Immature natural killer cell (primary cell): ENCODE measurements around the gene MGAT3. TPM values are rescaled to one million over a fixed set of nuclear protein-coding genes. Genes with fewer than 3 reads are reported as not detected.
A peak's percentile ranks its signal among the peaks of the same experiment; 100 is the strongest.
"Not testable (repeated sequence)": the region's sequence is repeated elsewhere in the genome, so short reads cannot be mapped to it uniquely, and the experiment has no call there.

Source experiments
- DNase-seq, 3 donors: peaks; one replicate each; pipeline ENCODE4 v3.0.0; 2022; ENCODE audit warnings: mixed read lengths in 1 of 3
- H3K27ac Mint-ChIP-seq, 6 donors: one replicate each; pipeline ENCODE4 v1.8.0; 2020; ENCODE audit warnings: mixed read lengths in 6 of 6, mild to moderate bottlenecking in 5 of 6, inconsistent platforms in 4 of 6, moderate library complexity in 3 of 6
- H3K27me3 Mint-ChIP-seq, 3 donors: one replicate each; pipeline ENCODE4 v1.8.0; 2020 to 2021; ENCODE audit warnings: low read depth in 3 of 3, mild to moderate bottlenecking in 3 of 3, mixed read lengths in 3 of 3, moderate library complexity in 3 of 3, inconsistent platforms in 1 of 3
- H3K36me3 Mint-ChIP-seq, 3 donors: one replicate each; pipeline ENCODE4 v1.8.0; 2020; ENCODE audit warnings: mixed read lengths in 3 of 3, inconsistent platforms in 2 of 3, mild to moderate bottlenecking in 2 of 3
- H3K4me1 Mint-ChIP-seq, 2 donors: one replicate each; pipeline ENCODE4 v1.8.0; 2020; ENCODE audit warnings: inconsistent platforms in 2 of 2, mild to moderate bottlenecking in 2 of 2, mixed read lengths in 2 of 2, moderate library complexity in 1 of 2
- H3K4me3 Mint-ChIP-seq, 5 donors: one replicate each; pipeline ENCODE4 v1.8.0; 2020; ENCODE audit warnings: mild to moderate bottlenecking in 5 of 5, mixed read lengths in 5 of 5, inconsistent platforms in 3 of 5, moderate library complexity in 3 of 5
- H3K9me3 Mint-ChIP-seq, 6 donors: one replicate each; pipeline ENCODE4 v1.8.0; 2020; ENCODE audit warnings: mild to moderate bottlenecking in 6 of 6, mixed read lengths in 6 of 6, inconsistent platforms in 4 of 6, moderate library complexity in 3 of 6
- polyA plus RNA-seq, 3 donors: library from polyadenylated mRNA; unstranded; fragments of 300-500 nt; fragmentation: Illumina TruSeq; gene quantifications; one replicate each; pipeline ENCODE4 v1.2.3, GENCODE V29; 2021

MGAT3 gene
- polyA plus RNA-seq: not detected

DNA sequence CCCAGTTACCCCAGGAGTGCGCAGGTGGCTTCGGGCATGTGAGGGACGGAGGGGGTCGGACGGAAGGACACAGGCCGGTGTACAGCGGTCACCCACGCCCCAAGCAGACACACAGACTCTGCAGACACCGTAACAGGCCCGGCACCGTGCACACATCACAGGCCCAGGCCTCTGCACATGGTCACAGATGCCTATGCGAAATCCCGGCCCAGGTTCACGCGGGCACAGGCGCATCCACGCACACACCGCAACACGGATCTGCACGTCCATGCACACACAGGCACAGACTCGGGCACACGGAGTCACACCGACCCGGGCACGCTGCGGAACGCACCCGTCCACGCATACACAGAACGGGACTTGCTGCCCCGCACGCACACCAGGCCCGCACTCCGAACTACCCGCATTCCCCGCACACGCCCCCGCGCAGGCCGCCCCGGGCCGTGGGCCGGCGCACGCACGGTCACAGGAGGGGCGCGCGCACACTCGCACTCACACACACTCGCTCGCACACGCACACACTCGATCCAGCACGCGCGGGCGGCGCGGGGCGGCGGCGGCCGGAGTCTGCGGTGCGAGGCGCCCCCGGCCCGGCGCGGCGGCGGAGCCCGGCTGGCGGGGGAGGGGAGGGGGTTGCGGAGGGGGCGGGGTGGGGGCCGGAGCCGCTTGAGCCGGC is at the start of gene MGAT3:
Gene MGAT3 (plus strand): TSS at position 491 of the 676 bp plus-strand sequence. CDS start 30,336 bp downstream, outside the sequence.
- DNase-seq: no peak
- H3K9me3 Mint-ChIP-seq: no peaks in the 10 kb centered on the region
- H3K27ac Mint-ChIP-seq: no peak within 1 kb of the TSS
- H3K36me3 Mint-ChIP-seq: no peaks in the 10 kb centered on the region
- H3K4me3 Mint-ChIP-seq: peak within 1 kb of the TSS; percentile 37 to 67 (median 58)
- peaks cover 0 to 16% of the 10 kb centered on the region in 2 donors for H3K4me1 Mint-ChIP-seq
- H3K27me3 Mint-ChIP-seq: peaks cover 25 to 32% (median 26%) of the 10 kb centered on the region in 3 donors

DNA sequence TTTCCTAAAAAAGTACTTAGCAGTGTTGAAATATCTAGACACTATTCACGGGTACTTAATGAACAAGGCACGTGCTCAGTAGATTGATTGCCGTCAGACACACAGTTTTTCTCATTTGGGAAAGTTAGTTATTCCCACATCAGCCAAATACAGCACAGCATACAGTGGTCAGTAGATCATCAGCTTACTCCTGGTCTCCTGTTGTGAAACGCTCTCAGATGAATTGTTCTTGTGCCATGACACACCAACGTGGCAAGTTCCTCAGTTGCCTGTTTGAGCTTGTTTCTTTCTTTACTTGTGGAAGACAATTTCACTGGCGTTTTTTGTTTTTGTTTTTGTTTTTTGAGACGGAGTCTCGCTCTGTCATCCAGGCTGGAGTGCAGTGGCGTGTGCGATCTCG is 48.6 kb upstream of the MGAT3 start:
- Mint-ChIP-seq H3K4me3 (no peak overlapping the region), H3K36me3 (peaks cover 4 to 17% (median 6%) of the 10 kb centered on the region in 3 donors), H3K27ac (no peak overlapping the region), H3K4me1 (peaks cover 28 to 36% of the 10 kb centered on the region in 2 donors), H3K9me3 (no peaks in the 10 kb centered on the region), H3K27me3 (peaks cover 0 to 2% (median 0%) of the 10 kb centered on the region in 3 donors)
- DNase-seq: no peak

- no peak overlapping the region for H3K4me3 Mint-ChIP-seq
- H3K36me3 Mint-ChIP-seq: peaks cover 3 to 14% (median 3%) of the 10 kb centered on the region in 3 donors
- H3K27me3 Mint-ChIP-seq: peaks cover 0 to 2% (median 0%) of the 10 kb centered on the region in 3 donors
- H3K9me3 Mint-ChIP-seq: no peaks in the 10 kb centered on the region
- peaks cover 32 to 40% of the 10 kb centered on the region in 2 donors for H3K4me1 Mint-ChIP-seq
- no peak for DNase-seq
- no peak overlapping the region for H3K27ac Mint-ChIP-seq
Observed at GRCh38 chr22:39408807-39409206, 48.0 kb upstream of the MGAT3 start.

- H3K9me3 Mint-ChIP-seq: no peaks in the 10 kb centered on the region
- peak overlapping the region in 2 of 6 donors; percentile 2 to 25 for H3K27ac Mint-ChIP-seq
- no peak for DNase-seq
- H3K36me3 Mint-ChIP-seq: peaks cover 0 to 11% (median 0%) of the 10 kb centered on the region in 3 donors
- no peaks in the 10 kb centered on the region for H3K27me3 Mint-ChIP-seq
- no peak overlapping the region for H3K4me3 Mint-ChIP-seq
- peaks cover 36 to 44% of the 10 kb centered on the region in 2 donors for H3K4me1 Mint-ChIP-seq
Observed at GRCh38 chr22:39409516-39410029, 47.2 kb upstream of the MGAT3 start.

GRCh38 chr22:39410264-39410663 is 46.5 kb upstream of the MGAT3 start:
- Mint-ChIP-seq H3K36me3 (peaks cover 0 to 7% (median 0%) of the 10 kb centered on the region in 3 donors), H3K4me3 (no peak overlapping the region), H3K27ac (no peak overlapping the region)

GRCh38 chr22:39411828-39412365 is 44.9 kb upstream of the MGAT3 start:
- H3K9me3 Mint-ChIP-seq, DNase-seq, H3K27me3 Mint-ChIP-seq, H3K36me3 Mint-ChIP-seq: not testable (repeated sequence)
- Mint-ChIP-seq H3K27ac (peak overlapping the region; percentile 69 to 82 (median 76)), H3K4me3 (peak overlapping the region; percentile 44 to 78 (median 68)), H3K4me1 (peaks cover 36 to 38% of the 10 kb centered on the region in 2 donors)

More at GRCh38 chr22:39410264-39410663, 46.5 kb upstream of the MGAT3 start:
- Mint-ChIP-seq H3K4me1 (peaks cover 36 to 38% of the 10 kb centered on the region in 2 donors), H3K9me3 (no peaks in the 10 kb centered on the region), H3K27me3 (no peaks in the 10 kb centered on the region)
- DNase-seq: no peak

GRCh38 chr22:39413204-39413603 is 43.6 kb upstream of the MGAT3 start:
- not testable (repeated sequence) for DNase-seq, H3K9me3 Mint-ChIP-seq, H3K36me3 Mint-ChIP-seq, H3K27me3 Mint-ChIP-seq
- Mint-ChIP-seq H3K4me1 (peaks cover 36 to 38% of the 10 kb centered on the region in 2 donors), H3K27ac (peak overlapping the region; percentile 10 to 78 (median 50)), H3K4me3 (peak overlapping the region; percentile 43 to 78 (median 57))

DNA sequence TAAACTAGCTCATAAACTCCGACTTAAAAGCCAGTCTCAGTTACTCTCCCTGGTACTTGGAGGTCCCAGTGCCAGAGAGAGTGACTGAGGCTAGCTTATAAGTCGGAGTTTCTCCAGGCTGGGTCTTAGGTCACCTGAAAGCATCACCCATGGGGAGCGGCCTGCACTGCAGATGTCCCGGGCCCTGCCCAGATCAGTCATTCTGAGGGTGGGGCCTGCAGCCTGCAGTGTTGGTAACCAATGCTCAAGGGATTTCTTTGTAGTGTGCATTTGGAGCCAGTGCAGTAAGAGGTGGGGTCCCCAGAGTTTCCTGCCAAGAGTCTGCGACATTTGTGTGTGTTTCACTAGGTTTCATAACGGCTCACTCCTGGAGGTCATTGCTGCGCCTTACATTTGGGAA is 42.4 kb upstream of the MGAT3 start:
- DNase-seq: no peak
- Mint-ChIP-seq H3K4me3 (peak overlapping the region in 1 of 5 donors; percentile 47), H3K27me3 (peaks cover 0 to 2% (median 0%) of the 10 kb centered on the region in 3 donors), H3K9me3 (no peaks in the 10 kb centered on the region), H3K27ac (peak overlapping the region in 1 of 6 donors; percentile 49), H3K36me3 (peaks cover 6 to 19% (median 12%) of the 10 kb centered on the region in 3 donors), H3K4me1 (peaks cover 36 to 38% of the 10 kb centered on the region in 2 donors)

DNA sequence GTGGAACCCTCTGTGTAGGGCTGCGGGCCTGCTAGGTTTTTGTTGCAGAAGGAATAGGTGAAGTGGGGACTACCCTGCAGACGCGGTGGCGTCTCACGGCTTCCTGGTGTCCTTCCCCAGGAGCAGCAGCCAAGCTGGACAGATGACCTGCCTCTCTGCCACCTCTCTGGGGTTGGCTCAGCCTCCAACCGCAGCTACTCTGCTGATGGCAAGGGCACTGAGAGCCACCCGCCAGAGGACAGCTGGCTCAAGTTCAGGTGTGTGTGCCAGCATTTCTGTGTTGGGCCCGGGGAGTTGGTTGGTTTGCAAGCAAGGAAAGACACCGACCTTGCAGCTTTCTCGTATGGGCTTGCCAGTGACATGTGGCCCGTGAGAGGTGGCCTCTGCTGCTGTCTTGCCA is 41.9 kb upstream of the MGAT3 start:
- Mint-ChIP-seq H3K27ac (no peak overlapping the region), H3K4me1 (peaks cover 36 to 38% of the 10 kb centered on the region in 2 donors)

GRCh38 chr22:39415506-39415905 is 41.3 kb upstream of the MGAT3 start:
- H3K27ac Mint-ChIP-seq: no peak overlapping the region

More for the DNA sequence above, 41.9 kb upstream of the MGAT3 start:
- Mint-ChIP-seq H3K27me3 (peaks cover 0 to 2% (median 0%) of the 10 kb centered on the region in 3 donors), H3K4me3 (no peak overlapping the region), H3K9me3 (no peaks in the 10 kb centered on the region), H3K36me3 (peaks cover 8 to 22% (median 15%) of the 10 kb centered on the region in 3 donors)
- no peak for DNase-seq

GRCh38 chr22:39416319-39416718 is 40.5 kb upstream of the MGAT3 start:
- no peak overlapping the region for H3K4me3 Mint-ChIP-seq
- peaks cover 12 to 33% (median 15%) of the 10 kb centered on the region in 3 donors for H3K36me3 Mint-ChIP-seq
- H3K4me1 Mint-ChIP-seq: peaks cover 28 to 30% of the 10 kb centered on the region in 2 donors
- DNase-seq: no peak
- H3K9me3 Mint-ChIP-seq: no peaks in the 10 kb centered on the region
- H3K27ac Mint-ChIP-seq: no peak overlapping the region
- H3K27me3 Mint-ChIP-seq: peaks cover 0 to 2% (median 0%) of the 10 kb centered on the region in 3 donors

More at GRCh38 chr22:39415506-39415905, 41.3 kb upstream of the MGAT3 start:
- peaks cover 8 to 25% (median 15%) of the 10 kb centered on the region in 3 donors for H3K36me3 Mint-ChIP-seq
- peaks cover 36 to 37% of the 10 kb centered on the region in 2 donors for H3K4me1 Mint-ChIP-seq
- peaks cover 0 to 2% (median 0%) of the 10 kb centered on the region in 3 donors for H3K27me3 Mint-ChIP-seq
- DNase-seq: no peak
- no peaks in the 10 kb centered on the region for H3K9me3 Mint-ChIP-seq
- no peak overlapping the region for H3K4me3 Mint-ChIP-seq

- Mint-ChIP-seq H3K27me3 (peaks cover 0 to 2% (median 0%) of the 10 kb centered on the region in 3 donors), H3K27ac (no peak overlapping the region), H3K9me3 (no peaks in the 10 kb centered on the region), H3K4me1 (peaks cover 15 to 18% of the 10 kb centered on the region in 2 donors), H3K4me3 (no peak overlapping the region), H3K36me3 (peaks cover 17 to 41% (median 20%) of the 10 kb centered on the region in 3 donors)
- DNase-seq: no peak
Observed at GRCh38 chr22:39417641-39418040, 39.2 kb upstream of the MGAT3 start.

DNA sequence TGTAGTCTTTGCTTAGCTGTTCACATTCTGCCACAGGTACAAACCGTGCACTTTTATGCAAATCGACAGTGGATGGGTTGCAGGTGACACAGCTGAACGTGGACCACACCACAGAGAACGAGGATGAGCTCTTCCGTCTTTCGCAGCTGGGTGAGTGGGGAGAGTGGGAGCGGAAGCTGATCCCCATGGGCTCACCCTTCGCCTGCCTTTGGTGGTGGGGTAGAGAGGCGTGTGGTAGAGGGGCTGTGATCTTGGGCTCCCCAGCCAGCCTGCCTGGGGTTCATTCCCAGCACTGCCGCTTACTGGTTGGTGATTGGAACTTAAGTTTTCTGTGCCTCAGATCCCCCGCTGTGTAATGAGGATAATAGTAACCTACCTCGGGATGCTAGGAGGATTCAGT is 38.1 kb upstream of the MGAT3 start:
- Mint-ChIP-seq H3K27ac (no peak overlapping the region), H3K9me3 (no peaks in the 10 kb centered on the region), H3K36me3 (peaks cover 17 to 41% (median 20%) of the 10 kb centered on the region in 3 donors), H3K27me3 (peaks cover 0 to 2% (median 0%) of the 10 kb centered on the region in 3 donors), H3K4me3 (no peak overlapping the region), H3K4me1 (peaks cover 5 to 8% of the 10 kb centered on the region in 2 donors)
- no peak for DNase-seq

DNA sequence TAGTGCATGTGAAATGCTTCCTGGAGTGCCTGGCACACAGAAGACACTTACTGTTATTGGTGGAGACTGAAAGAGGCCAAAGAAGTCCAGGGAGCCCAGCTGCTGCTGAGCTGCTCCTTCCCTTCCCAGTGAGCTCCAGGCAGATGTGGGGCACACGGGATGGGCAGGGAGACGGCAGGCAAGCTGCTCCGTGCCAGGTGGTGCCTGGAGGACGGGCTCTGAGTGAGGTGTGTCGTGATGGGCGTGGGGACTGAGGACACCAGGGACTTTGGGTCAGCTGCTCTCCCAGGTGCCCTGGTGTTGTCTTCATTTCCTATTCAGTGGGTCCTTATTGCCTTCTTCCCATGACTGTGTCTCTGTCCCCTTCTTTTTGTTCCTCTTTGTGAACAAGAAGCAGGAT is 37.7 kb upstream of the MGAT3 start:
- no peak for DNase-seq
- Mint-ChIP-seq H3K4me1 (peaks cover under 1 to 4% of the 10 kb centered on the region in 2 donors), H3K27ac (no peak overlapping the region), H3K9me3 (no peaks in the 10 kb centered on the region), H3K36me3 (peaks cover 20 to 44% (median 23%) of the 10 kb centered on the region in 3 donors), H3K27me3 (peaks cover 0 to 2% (median 0%) of the 10 kb centered on the region in 3 donors), H3K4me3 (no peak overlapping the region)
